ENCODE data around the gene CTSW. TPM values are rescaled to one million over a fixed set of nuclear protein-coding genes. Genes with fewer than 3 reads are reported as not detected.

The CTSW gene
- total RNA-seq, 1 experiment from 2014 or later: not detected

DNA sequence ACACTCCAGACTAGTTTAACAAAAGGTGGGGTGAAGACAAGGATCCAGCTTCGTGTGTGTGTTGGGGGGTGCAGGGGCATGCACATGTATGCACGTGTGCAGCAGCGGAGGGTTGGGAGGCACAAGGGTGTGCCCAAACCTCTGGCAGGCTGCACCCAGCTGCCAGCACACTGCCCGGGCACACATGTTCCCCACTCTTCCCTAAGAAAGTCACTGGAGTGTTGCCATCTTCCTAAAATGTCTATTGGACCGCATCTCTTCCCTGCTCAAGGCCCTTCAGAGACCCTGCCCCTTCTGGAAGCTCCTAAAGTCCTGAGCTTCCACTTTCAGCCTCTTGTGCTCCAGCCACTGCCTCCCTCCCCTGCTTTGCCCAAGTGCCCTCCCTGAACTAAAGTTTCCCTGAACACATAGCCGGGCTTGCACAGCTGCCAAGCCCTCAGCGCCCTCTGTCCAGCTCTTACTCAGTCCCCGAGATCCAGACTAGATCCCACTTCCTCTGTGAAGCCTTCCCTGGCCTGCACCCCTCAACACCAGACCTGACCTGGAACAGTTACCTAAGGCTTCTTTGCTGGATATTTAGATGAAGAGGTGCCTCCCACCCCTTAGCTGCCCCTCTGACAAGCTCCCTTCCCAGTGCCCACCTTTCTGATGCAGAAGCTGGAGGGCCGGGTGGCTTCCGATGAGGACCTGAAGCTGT is 27.7 kb upstream of the CTSW start:
- peaks cover 38% of the 10 kb centered on the region for H3K36me3 ChIP-seq (replicated peaks; ENCODE audit: control insufficient read depth, insufficient read depth, low read length)
- DNase-seq: peak; percentile 44

DNA sequence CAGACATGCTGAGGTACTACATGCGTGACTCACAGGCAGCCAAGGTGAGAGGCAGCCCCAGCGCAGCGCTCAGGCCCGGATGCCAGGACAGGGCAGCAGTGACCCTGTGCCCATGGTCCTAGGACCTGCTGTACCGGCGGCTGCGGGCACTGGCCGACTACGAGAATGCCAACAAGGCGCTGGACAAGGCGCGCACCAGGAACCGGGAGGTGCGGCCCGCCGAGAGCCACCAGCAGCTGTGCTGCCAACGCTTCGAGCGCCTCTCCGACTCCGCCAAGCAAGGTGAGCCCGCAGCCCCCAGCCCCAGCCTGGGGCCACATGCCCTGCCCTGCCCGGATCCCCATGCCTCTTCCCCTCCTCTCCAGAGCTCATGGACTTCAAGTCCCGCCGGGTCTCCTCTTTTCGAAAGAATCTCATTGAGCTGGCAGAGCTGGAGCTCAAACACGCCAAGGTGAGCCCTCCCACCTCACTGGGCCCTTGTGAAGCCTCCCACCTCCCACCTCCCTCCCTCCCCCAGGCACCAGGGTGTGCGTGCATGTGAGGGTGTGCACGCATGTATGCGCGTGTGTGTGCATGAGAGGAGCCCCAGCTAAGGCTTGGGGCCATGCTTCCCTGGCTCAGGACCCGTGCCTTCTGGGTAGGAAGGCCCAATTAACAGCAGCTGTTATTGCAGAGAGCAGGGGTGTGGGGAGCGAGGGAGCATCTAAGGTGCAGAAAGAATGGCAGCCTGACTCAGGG is 27.0 kb upstream of the CTSW start:
- no peak overlapping the region for H3K4me3 ChIP-seq (ENCODE audit: insufficient read depth, low read depth, low read length)

More for the DNA sequence above, 27.7 kb upstream of the CTSW start:
- H3K27me3 ChIP-seq (ENCODE audit: control insufficient read depth, insufficient read depth, low read length): no peaks in the 10 kb centered on the region; the same call in 1 of the 2 replicates
- no peak overlapping the region for H3K4me3 ChIP-seq (ENCODE audit: insufficient read depth, low read depth, low read length)

DNA sequence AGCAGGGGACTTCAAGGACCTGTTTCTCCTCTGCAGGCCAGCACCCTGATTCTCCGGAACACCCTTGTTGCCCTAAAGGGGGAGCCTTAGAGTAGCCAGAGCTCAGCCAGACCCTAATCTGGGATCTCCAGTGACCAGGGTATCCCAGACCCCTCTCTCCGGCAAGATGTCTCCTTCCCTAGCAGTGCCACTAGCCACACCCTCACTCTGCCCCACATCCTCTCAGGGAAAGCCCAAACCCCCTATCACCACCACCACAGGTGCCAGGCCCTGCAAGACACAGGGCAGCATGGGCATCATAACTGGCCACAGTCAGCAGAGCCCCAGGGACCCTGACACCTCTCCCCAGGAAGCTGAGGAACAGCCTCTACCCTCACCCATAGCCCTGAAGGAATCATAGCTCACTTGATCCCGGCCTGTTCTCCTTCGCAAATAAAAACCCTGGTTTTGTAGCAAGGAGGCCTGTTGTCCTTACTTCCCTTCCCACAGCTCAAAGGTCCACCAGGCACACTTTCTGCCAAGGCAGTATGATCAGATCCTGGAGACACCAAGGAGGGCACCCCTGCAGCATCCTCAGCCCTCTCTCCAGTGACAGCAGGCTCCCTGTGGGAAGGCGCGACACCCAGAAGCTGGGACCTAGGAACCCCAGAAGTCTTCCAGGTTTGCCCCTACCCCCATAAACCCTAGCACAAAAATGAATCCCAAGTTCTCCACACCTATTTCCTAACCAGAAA is 26.2 kb upstream of the CTSW start:
- peak; percentile 69 for DNase-seq
- Histone ChIP-seq H3K4me3 (ENCODE audit: insufficient read depth, low read depth, low read length) (no peak overlapping the region), H3K36me3 (replicated peaks; ENCODE audit: control insufficient read depth, insufficient read depth, low read length) (peaks cover 38% of the 10 kb centered on the region), H3K27me3 (ENCODE audit: control insufficient read depth, insufficient read depth, low read length) (no peaks in the 10 kb centered on the region; the same call in 1 of the 2 replicates)

More for the DNA sequence above, 27.0 kb upstream of the CTSW start:
- Histone ChIP-seq H3K27me3 (ENCODE audit: control insufficient read depth, insufficient read depth, low read length) (no peaks in the 10 kb centered on the region; the same call in 1 of the 2 replicates), H3K36me3 (replicated peaks; ENCODE audit: control insufficient read depth, insufficient read depth, low read length) (peaks cover 38% of the 10 kb centered on the region)
- DNase-seq: peak; percentile 40

DNA sequence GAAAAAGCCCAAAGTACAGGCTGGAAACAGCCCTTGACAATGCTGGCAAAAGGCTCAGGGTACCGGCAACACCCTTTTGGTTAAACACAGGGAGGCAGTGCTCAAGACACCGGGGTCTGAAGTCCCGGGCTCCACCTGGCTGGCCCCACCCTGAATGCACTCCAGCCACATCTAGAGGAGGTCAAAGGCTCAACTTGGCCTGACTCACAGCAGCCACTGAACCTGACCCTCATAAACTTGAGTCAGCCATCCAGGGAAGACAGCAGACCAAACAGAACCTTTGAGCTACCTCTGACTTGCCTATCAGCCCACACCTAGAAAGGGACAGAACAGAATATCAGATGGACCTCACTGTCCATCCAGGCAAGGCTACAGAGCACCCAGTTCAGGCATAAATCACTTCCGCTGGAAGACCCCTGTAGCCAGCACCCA is 25.5 kb upstream of the CTSW start:
- Histone ChIP-seq H3K36me3 (replicated peaks; ENCODE audit: control insufficient read depth, insufficient read depth, low read length) (peaks cover 38% of the 10 kb centered on the region), H3K27me3 (ENCODE audit: control insufficient read depth, insufficient read depth, low read length) (no peaks in the 10 kb centered on the region; the same call in 1 of the 2 replicates), H3K4me3 (ENCODE audit: insufficient read depth, low read depth, low read length) (no peak overlapping the region)
- peak; percentile 20 for DNase-seq

DNA sequence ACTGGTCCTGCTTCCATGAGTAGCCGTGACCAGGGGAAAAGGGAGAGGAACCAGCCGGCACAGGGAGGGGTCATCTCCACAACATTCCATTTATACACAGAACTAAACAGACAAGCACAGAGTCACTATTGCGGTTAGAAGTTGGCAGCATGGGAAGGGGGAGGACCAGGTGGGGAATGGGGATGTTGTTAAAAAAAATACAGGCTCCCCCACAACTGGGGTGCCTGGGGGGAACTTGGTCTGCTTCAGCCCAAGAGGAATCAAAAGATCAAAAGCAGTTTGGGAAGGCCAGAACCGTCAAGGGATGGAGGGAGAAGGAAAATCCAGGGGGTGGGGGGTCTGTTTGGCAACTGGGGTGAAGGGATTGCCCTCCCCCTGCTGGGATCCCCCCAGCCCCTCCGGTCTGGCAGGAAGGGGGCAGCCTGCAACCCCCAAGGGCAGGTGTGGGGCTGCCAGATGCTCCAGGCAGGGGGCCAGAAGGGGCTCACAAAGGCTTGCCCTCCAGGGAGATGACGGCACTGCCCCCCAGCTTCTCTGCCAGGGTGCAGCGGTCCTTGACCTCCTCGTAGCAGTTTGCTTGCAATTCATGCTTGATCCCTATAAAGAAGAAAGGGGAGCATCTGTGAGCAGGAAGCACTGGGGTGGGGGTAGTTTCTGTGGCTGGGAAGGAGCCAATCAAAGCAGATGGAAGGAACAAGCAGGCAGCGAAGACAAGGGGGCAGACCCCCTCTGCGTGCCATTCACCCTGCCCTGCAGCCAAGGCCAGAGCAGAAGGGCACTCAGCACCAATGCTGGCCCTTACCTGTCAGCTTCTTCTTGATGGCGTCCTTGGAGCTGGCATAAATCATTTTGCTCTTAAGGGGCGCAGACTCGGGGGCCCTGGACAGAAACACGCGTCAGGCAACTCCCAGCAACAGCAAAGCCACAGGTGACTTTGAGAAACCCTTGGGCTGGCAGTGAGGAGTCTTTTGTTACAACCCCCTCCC is 24.5 kb upstream of the CTSW start:
- Histone ChIP-seq H3K27me3 (ENCODE audit: control insufficient read depth, insufficient read depth, low read length) (no peaks in the 10 kb centered on the region), H3K4me3 (ENCODE audit: insufficient read depth, low read depth, low read length) (no peak overlapping the region), H3K36me3 (replicated peaks; ENCODE audit: control insufficient read depth, insufficient read depth, low read length) (peaks cover 38% of the 10 kb centered on the region)
- DNase-seq: peak; percentile 26

DNA sequence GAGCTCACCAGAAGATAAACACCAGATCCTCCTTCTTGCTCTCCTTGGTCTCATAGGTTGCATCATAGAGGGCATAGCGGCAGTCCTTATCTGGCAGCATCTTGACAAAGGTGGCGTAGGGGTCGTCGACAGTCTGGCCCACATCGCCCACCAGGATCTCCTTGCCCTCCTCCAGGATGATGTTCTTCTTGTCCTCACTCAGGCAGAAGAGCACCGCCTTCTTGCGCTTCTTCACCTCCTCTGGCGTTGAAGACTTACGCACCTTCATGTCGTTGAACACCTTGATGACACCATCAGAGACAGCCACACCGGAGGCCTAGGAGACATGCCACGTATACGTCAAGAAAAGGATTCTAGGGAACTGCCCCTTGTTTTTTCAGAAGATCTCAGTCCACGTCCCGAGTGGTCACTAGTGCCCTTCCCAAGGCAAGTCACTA is 23.7 kb upstream of the CTSW start:
- H3K36me3 ChIP-seq (replicated peaks; ENCODE audit: control insufficient read depth, insufficient read depth, low read length): peaks cover 38% of the 10 kb centered on the region
- DNase-seq: no peak
- H3K27me3 ChIP-seq (ENCODE audit: control insufficient read depth, insufficient read depth, low read length): no peaks in the 10 kb centered on the region
- H3K4me3 ChIP-seq (ENCODE audit: insufficient read depth, low read depth, low read length): no peak overlapping the region

DNA sequence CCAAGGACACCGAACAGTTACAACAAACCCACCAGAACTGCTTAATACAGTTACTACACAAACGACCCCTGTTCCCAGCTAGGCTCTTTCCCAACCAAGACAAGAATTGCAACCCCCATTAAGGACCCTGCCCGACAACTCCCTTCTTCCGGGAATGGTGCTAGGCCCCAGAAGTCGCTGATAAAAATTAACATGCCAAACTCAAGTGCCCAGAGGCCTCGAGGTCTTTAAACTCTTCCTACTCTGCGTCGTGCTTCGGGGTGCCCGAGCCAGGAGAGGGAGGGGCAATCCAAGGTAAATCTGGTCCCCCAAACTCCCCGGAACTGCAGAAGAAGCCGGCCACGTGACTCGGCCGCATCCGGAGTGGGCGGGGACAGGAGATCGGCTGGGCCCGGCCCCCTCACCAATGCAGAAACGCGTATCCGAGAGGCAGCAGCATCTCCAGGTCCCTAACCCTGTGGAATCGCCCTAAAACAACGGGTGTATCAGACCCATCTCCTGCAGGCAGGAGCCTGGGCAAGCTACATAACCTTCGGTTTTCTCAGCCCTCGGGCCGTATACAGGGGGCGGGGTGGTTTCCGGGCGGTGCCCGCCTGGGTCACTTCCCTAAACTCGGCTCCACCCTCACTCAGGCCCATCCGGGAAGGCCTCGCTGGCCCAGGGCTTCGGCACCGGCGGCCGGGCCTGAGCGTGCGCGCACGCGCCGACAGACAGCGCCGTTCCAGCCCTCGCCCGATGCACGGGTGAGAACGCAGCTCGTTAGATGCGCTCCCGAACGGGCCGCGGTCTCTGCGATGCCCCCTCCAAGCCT is 22.7 kb upstream of the CTSW start:
- peak; percentile 86 for DNase-seq
- peaks cover 35% of the 10 kb centered on the region for H3K36me3 ChIP-seq (replicated peaks; ENCODE audit: control insufficient read depth, insufficient read depth, low read length)
- H3K4me3 ChIP-seq (ENCODE audit: insufficient read depth, low read depth, low read length): peak overlapping the region; percentile 98
- H3K27me3 ChIP-seq (ENCODE audit: control insufficient read depth, insufficient read depth, low read length): no peaks in the 10 kb centered on the region

DNA sequence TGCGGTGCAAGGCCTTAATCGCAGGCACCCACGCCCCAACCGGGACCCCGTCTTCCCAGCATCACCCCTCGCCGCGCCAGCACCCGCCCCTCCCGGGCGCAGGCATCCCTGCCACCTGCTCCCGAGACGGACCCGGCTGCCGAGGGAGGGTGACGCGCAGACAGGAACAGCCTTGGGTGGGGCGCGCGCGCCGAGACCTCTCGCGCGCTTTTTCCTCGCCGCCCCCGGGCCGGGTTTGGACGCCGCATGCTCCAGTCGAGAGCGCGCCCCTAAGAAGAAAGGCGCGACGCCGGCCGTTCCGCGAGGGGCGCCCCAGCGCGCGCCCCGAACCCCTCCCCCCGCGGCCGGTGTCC is 22.2 kb upstream of the CTSW start:
- DNase-seq: peak; percentile 79
- H3K4me3 ChIP-seq (ENCODE audit: insufficient read depth, low read depth, low read length): peak overlapping the region; percentile 98
- H3K27me3 ChIP-seq (ENCODE audit: control insufficient read depth, insufficient read depth, low read length): no peaks in the 10 kb centered on the region
- peaks cover 39% of the 10 kb centered on the region for H3K36me3 ChIP-seq (replicated peaks; ENCODE audit: control insufficient read depth, insufficient read depth, low read length)

DNA sequence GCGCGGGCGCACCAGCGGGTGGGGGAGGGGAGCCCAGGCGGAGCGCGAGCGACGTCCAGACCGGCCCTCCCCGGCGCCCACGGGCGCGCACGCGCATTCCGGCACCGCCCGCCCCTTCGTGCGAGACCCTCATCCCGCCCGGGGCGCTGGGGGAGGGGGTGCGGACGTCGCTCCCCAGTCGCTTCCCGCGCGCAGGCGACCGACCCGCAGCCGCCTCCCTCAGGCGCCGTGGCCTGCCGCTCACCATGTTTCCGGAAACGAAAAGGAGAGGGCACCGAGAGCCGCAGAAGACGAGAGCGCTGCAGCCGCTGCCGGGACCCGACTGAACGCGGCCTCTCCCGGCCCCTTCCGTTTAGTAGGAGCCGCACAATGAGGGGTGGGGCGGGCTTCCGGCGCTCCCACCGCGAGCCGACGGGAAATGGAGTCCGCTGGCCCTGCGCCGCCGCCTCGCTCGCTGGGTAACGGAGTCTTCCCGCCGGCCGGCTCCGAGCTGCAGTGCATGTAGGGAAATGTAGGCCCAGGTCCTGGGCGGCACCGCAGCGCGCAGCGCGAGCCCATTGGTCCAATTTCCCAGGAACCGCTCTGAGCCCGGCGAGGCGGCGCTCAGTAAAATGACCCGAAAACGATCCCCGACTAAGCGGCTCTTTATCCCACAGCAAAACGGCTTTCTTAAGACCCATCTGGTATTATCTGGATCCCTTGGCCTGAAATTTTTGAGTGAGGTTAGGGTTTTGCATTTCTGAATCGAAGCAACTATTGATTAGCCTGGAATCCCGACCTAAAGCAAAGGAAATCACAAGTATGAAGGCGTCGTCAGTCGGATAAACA is 21.6 kb upstream of the CTSW start, which contains the start of gene CFL1:
TSS of gene CFL1 (minus strand) at position 328 of the 828 bp plus-strand sequence. CDS start at position 247, 81 bp downstream.
- H3K4me3 ChIP-seq (ENCODE audit: insufficient read depth, low read depth, low read length): peak within 1 kb of the TSS; percentile 98
- H3K27me3 ChIP-seq (ENCODE audit: control insufficient read depth, insufficient read depth, low read length): no peaks in the 10 kb centered on the region
- peak; percentile 95 for DNase-seq
- peaks cover 40% of the 10 kb centered on the region for H3K36me3 ChIP-seq (replicated peaks; ENCODE audit: control insufficient read depth, insufficient read depth, low read length)

DNA sequence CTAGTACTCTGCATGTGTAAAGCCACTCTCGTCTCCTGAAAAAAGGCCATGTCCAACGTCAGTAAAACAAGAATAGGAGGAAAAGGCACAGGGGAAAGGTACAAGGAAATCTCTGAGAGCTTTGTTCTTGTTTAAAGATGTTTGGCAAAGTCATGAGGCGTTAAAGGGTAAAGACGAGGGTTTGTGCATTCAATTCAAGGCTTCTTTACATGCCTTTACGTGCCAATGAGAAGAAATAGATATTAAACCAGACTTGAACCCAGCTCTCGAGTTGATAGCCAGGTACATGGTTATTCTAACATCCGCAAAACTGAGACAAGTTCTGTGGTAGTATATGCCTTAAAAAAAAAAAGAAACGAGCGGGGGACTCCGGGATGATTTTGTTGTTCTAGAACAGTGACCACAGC is 21.0 kb upstream of the CTSW start:
- DNase-seq: no peak
- H3K36me3 ChIP-seq (replicated peaks; ENCODE audit: control insufficient read depth, insufficient read depth, low read length): peaks cover 40% of the 10 kb centered on the region
- peak overlapping the region; percentile 64 for H3K4me3 ChIP-seq (ENCODE audit: insufficient read depth, low read depth, low read length)
- H3K27me3 ChIP-seq (ENCODE audit: control insufficient read depth, insufficient read depth, low read length): no peaks in the 10 kb centered on the region

DNA sequence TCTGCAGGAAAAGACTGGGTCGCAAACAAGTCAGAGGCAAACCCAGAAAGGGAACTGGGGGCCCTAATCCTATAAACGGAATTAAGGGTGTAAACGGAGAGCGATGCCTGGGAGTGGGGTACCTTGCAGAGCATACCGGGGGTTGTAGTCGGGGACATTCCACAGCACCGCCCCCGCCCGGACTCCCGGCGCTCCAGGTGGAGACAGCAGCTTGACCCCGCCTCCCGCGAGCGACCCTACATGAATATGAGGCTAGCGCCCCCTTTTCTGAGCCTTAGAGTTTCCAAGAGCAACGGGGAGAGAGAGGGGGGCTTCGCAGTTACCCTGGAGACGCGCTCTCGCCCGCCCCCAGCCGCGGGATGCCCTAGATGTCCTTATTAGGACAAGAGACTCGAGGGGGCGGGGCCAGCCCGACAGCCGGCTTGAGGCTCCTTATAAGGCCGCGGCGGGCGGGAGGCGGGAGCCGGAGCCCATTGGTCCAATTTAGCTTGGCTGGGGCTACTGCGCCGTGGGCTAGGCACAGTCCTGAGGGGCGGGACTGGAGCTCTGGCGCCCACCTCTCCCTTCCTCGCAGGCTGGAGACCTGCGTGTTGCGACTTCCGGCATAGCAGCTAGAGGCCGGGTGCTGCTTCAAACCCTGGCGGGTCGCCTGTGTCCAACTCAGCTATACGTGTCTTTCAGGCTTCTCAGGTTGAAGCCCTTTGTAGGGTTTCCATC is 20.4 kb upstream of the CTSW start:
- Histone ChIP-seq H3K36me3 (replicated peaks; ENCODE audit: control insufficient read depth, insufficient read depth, low read length) (peaks cover 40% of the 10 kb centered on the region), H3K4me3 (ENCODE audit: insufficient read depth, low read depth, low read length) (peak overlapping the region; percentile 93), H3K27me3 (ENCODE audit: control insufficient read depth, insufficient read depth, low read length) (no peaks in the 10 kb centered on the region)
- DNase-seq: peak; percentile 99

DNA sequence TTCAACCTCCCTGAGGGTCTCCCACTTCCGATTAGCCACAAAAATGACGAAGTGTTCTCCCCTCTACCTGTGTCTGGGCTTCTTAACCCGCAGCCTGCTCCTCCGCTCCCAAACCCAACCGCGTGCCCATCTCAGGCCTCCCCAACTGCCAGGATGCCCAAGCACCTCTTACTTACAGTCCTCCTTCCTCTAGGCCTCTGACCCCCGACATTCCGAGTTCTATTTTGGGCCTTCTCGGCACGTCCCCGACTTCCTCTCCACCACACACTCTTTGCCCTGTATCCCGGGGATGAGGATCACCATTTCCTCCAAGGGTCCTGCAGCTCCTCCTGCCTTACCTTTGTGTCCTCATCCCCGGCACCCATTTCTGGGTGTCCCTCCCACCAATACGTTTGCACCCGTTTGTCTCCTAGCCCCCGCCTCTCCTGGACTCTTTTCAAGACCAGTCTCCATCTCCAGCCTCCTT is 19.8 kb upstream of the CTSW start:
- no peak for DNase-seq
- Histone ChIP-seq H3K36me3 (replicated peaks; ENCODE audit: control insufficient read depth, insufficient read depth, low read length) (peaks cover 39% of the 10 kb centered on the region), H3K27me3 (ENCODE audit: control insufficient read depth, insufficient read depth, low read length) (no peaks in the 10 kb centered on the region), H3K4me3 (ENCODE audit: insufficient read depth, low read depth, low read length) (peak overlapping the region; percentile 93)

All from H7 (cell line).